NCI-H446 treated with DMSO at 0.1 percent for 48 hours (cell line): ENCODE data around the gene CPN1.
A peak's percentile ranks its signal among the peaks of the same experiment; 100 is the strongest.
"Not testable (repeated sequence)": the region's sequence is repeated elsewhere in the genome, so short reads cannot be mapped to it uniquely, and the experiment has no call there.

Experiments
- DNase-seq: peaks from one replicate; lab custom pipeline; 2025; lab: John Stamatoyannopoulos, UW

CPN1 gene

DNA sequence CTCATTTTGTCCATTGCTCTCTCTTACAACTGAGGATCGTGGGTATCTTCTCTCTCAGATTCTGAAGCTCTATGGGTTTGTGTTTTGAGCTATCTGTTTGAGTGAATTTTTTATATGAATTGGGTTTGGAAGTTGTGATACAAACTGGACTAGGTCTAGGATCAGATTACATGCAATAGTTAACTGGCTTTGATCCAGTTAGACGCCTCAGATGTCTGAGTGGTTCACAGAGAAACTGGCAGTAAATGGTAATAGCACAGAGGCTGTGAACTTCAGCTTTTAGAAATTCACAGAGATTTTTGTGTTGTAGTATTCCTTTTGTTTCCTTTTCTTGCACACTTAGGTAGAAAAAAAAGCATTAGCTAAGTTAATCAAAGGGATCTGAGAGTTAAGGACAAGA is 59.3 kb downstream of the CPN1 start:
- DNase-seq = no peak

GRCh38 chr10:100021322-100021721 is 60.3 kb downstream of the CPN1 start:
- no peak for DNase-seq

GRCh38 chr10:100020886-100021253 is 60.8 kb downstream of the CPN1 start:
- DNase-seq = no peak

- DNase-seq = no peak
Observed at GRCh38 chr10:100020142-100020885, 61.4 kb downstream of the CPN1 start.

- DNase-seq = no peak
Observed at GRCh38 chr10:100019787-100020141, 61.9 kb downstream of the CPN1 start.

DNA sequence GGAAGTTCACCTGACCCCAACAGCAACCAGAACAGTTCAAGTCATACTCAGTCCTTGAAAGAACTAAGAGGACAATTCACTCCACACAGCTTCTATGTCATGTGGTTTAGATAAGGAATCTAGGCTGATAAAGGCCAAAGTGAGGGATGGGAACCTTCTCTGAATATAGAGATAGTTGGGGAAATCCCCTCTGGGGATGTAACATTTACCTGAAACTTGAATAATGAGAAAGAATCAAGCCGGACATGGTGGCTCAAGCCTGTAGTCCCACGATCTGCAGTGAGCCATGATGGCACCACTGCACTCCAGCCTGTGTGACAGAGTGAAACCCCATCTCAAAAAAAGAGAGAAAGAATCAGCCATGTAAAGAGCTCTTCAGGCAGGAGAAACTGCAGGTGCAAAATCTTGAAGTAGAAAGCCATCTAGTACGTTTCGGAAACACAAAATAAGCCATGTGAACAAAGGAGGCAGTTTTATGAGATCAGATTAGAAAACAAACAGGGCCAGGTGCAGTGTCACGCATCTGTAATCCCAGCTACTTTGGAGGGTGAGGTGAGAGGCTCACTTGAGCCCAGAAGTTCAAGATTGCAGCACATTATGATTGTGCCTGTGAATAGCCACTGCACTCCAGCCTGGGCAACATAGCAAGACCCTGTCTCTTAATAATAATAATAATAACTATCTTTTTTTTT is 67.5 kb downstream of the CPN1 start:
- no peak for DNase-seq

- DNase-seq = no peak
Observed at GRCh38 chr10:100013621-100014020, 68.0 kb downstream of the CPN1 start.

DNA sequence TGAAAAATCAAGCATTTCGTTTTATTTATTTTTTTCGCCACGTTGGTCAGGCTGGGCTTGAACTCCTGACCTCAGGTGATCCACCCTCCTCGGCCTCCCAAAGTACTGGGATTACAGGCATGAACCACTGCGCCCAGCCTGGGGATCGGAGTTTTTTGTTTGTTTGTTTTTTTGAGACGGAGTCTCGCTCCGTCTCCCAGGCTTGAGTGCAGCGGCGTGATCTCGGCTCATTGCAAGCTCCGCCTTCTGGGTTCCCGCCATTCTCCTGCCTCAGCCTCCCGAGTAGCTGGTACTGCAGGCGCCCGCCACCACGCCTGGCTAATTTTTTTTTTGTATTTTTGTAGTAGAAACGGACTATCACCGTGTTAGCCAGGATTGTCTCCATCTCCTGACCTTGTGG is 69.8 kb downstream of the CPN1 start:
- DNase-seq = not testable (repeated sequence)

DNA sequence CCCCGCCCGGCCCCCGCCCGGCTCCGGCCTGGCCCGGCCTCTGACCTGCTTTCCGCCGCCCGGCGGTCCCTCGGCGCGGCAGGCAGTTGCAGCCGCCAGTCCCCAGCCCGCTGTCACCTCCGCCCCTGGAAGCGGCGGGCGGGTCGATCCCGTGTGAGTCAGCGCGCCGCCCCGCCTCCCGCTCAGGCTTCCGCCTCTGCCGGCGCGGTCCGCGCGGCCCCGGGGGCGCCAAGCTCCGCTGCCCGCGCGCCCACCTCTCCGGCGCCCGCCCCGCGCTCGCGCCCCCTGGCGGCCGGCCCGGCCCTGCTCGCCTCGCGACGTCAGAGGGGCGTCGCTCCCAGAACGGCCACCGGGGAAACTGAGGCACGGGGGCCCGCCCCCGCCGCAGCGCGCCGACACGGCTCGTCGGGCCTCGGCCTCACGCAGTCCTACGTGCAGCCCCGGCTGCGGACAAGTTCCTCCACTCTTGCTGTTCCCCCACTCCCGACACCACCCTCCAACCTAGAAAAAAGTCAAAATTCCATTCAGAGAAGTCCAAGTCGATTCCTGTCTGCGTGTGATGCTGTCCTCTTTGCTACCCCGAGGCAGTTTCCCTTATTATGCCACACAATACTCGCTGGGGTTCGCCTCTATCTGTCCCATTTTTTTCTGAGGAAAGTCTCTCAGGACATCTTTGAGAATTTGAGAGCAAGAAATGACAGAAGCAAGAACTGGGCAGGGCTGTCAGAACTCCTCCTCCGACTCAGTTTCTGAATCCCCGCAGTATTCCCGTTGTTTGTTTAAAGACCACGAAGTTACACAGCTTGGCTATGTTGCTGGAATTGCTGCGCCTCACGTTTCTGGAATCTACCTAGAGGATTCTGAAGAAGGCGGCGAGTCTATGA is 71.6 kb downstream of the CPN1 start, which contains the start of gene DNMBP:
Gene DNMBP, minus strand, starts transcription at position 155 of the 884 bp plus-strand sequence. CDS start 37,823 bp downstream, outside the sequence.
- peak; percentile 42 for DNase-seq

DNA sequence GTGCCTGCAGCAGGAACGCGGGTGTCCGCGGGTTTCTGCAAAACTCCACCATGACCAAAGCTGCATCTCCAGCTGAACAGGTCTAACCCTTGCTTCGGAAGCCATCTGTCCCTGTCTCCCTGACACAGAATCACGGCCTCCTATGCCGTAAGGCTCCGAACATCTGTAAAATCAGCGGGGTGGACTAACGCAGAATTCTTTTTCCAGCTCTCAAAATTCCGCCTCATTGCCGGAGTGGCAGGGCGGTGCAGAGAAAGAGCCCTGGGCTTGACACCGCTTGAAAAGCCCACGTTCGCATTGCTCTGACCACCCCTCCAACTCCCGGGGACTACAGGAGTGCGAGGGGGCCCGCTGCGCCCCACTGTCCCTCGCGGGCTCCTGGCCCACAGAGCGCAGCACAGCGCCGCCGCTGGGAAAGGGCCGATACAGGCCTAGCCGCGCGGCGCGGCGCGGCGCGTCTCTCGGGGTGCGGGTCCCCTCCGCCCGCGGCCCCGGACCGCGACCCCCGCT is 72.3 kb downstream of the CPN1 start:
- DNase-seq = no peak

DNA sequence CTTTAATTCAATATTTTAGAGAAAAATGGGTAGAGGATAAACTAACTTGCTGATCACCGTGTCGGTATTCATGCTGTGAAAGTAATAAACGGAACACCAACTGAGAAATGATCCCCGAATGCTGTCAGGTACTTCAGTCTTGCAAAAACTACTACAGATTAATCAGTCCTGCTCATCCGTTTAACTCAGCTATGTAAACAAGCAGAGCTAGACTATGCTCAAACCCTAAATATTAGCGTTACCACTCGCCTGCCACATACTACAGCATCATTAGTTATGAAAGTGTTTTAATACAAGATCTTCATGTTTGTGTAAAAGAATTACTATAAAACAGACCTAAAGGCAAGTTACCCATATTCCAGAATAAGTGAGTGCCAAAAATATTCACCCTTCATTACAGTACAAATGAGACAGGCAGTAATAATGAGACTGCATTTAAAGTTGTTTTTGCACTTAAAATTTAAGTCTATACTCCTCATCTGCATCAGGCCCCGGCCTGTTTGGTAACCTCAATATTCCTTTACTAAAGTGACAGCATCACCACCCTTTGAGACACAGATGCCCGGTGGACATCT is 72.9 kb downstream of the CPN1 start:
- DNase-seq = no peak

- no peak for DNase-seq
Observed at GRCh38 chr10:100008142-100008522, 73.5 kb downstream of the CPN1 start.

GRCh38 chr10:100007231-100008141 is 74.2 kb downstream of the CPN1 start:
- no peak for DNase-seq

GRCh38 chr10:100006243-100006886 is 75.3 kb downstream of the CPN1 start:
- DNase-seq = no peak

- DNase-seq = no peak
Observed at GRCh38 chr10:100004805-100005510, 76.7 kb downstream of the CPN1 start.

DNA sequence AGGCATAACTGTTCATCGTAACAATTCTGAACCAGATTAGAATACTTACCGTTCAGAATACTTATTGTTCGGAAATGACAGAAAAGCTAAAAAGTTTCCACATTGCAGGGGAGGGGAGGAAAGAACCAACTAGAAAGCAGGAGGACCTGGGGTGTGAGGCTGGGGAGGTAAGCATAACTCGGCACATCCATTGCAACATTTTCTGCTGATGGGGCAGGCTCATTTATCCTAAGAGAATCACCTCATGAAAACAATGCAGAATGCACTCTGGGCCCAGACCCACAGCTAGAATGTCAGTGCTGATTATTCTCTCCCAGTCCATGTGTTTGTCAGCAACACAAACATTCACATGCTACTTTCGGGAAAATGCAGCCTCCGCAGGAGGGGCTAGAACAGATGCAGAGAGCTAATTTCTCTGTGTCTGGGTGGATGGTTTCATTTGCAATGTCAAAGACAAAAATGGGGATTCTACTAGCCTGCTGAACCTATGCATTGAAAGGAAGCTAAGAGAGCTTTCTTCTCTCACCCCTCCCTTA is 81.5 kb downstream of the CPN1 start:
- no peak for DNase-seq

- DNase-seq = no peak
Observed at GRCh38 chr10:99999319-100000108, 82.2 kb downstream of the CPN1 start.

GRCh38 chr10:99998889-99999288 is 82.8 kb downstream of the CPN1 start:
- no peak for DNase-seq
